Gastrocnemius medialis (tissue), 4 donors: ENCODE measurements around the gene TMA7. TPM values are rescaled to one million over a fixed set of nuclear protein-coding genes. Genes with fewer than 3 reads are reported as not detected.

ENCODE experiments used
- ATAC-seq, 2 donors: fragments of 150-250 bp; one replicate each; pipeline ENCODE4 v1.9.1; 2016
- DNase-seq, 2 donors: peaks; one replicate each; pipeline ENCODE4 v3.0.0-alpha.2; 2019
- H3K27ac ChIP-seq, 4 donors: fragments of 200-600 bp; sonication (generic); 1 replicate in 1 of 4; 2 replicates in 3 of 4; pipeline ENCODE4 v1.5.1; 2016 to 2018; ENCODE audit warnings: mild to moderate bottlenecking in 2 of 4, moderate library complexity in 1 of 4
- H3K27me3 ChIP-seq, 3 donors: fragments of 200-600 bp; sonication (generic) in 2 of 3; 1 replicate in 1 of 3; 2 replicates in 2 of 3; pipeline versions ENCODE4 v1.5.1 to v1.6.0; 2016 to 2019; ENCODE audit warnings: mild to moderate bottlenecking in 1 of 3, moderate library complexity in 1 of 3
- H3K36me3 ChIP-seq, 2 donors: fragments of 200-600 bp; sonication (generic) in 1 of 2; one replicate each; pipeline ENCODE4 v1.5.1; 2017 to 2018
- H3K4me1 ChIP-seq, 2 donors: fragments of 200-600 bp; sonication (generic) in 1 of 2; one replicate each; pipeline ENCODE4 v1.5.1; 2016 to 2017; ENCODE audit warnings: mild to moderate bottlenecking in 2 of 2
- H3K4me3 ChIP-seq, 4 donors: fragments of 200-600 bp; sonication (generic) in 3 of 4; 1 replicate in 1 of 4; 2 replicates in 3 of 4; pipeline ENCODE4 v1.5.1; 2016 to 2019; ENCODE audit warnings: mild to moderate bottlenecking in 2 of 4
- H3K9me3 ChIP-seq, 3 donors: fragments of 200-600 bp; sonication (generic) in 2 of 3; 1 replicate in 1 of 3; 2 replicates in 2 of 3; pipeline ENCODE4 v1.5.1; 2016 to 2019
- POLR2A ChIP-seq, 2 donors: fragments of 450-650 bp; IDR thresholded peaks; one replicate each; pipeline ENCODE4 v1.6.1; 2017; ENCODE audit warnings: antibody characterized with exemption in 2 of 2, mild to moderate bottlenecking in 2 of 2, moderate library complexity in 2 of 2
- in situ Hi-C, 4 donors: fragments of 200-750 bp; cut with MboI; loops; one replicate each; pipeline versions ENCODE4 v1.15.0 to v1.8.0; 2017; ENCODE audit warnings: low sequenced_read_pairs in 4 of 4
- intact Hi-C: fragments of 100-400 bp; cut with DNase I; formaldehyde crosslinking; loops from one replicate; pipeline ENCODE4 v1.15.1; 2023; ENCODE audit warnings: low total_unique reads
- total RNA-seq, 4 donors: library from RNA; depleted of rRNA; stranded (reverse); fragments of >200 nt; gene quantifications; one replicate each; pipeline versions ENCODE4 v1.1.0 to v1.2.3, GENCODE V29; 2016
- TF ChIP-seq, protein P1 (sequence below), 5 experiments: fragments of 450-650 bp in 3 of 5; fragments of 200-600 bp in 2 of 5; sonication (generic) in 2 of 5; IDR thresholded peaks in 4 of 5; conservative IDR thresholded peaks in 1 of 5; 1 replicate in 4 of 5; 2 replicates in 1 of 5; pipeline ENCODE4 v1.5.1; 2016 to 2019; ENCODE audit warnings: antibody characterized with exemption in 5 of 5, mild to moderate bottlenecking in 3 of 5, moderate library complexity in 3 of 5

The TMA7 gene
- total RNA-seq, 4 donors from 2014 or later = 202 to 353 (median 294) TPM

DNA sequence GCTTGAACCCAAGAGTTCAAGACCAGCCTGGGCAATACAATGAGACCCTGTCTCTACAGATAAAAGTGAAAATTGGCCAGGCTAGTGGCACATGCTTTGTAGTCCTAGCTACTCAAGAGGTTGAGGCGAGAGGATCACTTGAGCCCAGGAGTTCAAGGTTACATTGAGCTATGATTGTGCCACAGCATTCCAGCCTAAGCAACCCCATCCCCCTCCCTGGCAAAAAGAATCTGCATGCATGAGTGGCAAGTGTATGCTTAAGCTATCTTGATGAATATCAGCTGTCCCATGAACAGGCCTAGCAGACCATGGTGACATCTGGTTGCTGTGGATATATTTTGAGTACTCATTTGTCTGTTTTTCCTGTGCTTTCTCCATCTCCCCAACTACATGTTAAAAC, 11.2 kb downstream of the TMA7 start:
- peaks cover 0 to 46% of the 10 kb centered on the region in 2 donors for H3K36me3 ChIP-seq
- ATAC-seq = no peak
- intact Hi-C loops (no loop called here), in situ Hi-C loops (no loop called here)
- no peaks in the 10 kb centered on the region for H3K9me3 ChIP-seq
- no peaks in the 10 kb centered on the region for H3K27me3 ChIP-seq
- TF ChIP-seq, protein P1, sequence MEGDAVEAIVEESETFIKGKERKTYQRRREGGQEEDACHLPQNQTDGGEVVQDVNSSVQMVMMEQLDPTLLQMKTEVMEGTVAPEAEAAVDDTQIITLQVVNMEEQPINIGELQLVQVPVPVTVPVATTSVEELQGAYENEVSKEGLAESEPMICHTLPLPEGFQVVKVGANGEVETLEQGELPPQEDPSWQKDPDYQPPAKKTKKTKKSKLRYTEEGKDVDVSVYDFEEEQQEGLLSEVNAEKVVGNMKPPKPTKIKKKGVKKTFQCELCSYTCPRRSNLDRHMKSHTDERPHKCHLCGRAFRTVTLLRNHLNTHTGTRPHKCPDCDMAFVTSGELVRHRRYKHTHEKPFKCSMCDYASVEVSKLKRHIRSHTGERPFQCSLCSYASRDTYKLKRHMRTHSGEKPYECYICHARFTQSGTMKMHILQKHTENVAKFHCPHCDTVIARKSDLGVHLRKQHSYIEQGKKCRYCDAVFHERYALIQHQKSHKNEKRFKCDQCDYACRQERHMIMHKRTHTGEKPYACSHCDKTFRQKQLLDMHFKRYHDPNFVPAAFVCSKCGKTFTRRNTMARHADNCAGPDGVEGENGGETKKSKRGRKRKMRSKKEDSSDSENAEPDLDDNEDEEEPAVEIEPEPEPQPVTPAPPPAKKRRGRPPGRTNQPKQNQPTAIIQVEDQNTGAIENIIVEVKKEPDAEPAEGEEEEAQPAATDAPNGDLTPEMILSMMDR (IDR thresholded peaks at IDR 0.05 in 4 of 5, conservative IDR thresholded peaks at IDR 0.05 in 1 of 5) = no peak
- no peak for TF ChIP-seq POLR2A (IDR thresholded peaks at IDR 0.05)
- no peak overlapping the region for H3K27ac ChIP-seq
- H3K4me1 ChIP-seq = peaks cover 13 to 14% of the 10 kb centered on the region in 2 donors
- DNase-seq = no peak
- no peak overlapping the region for H3K4me3 ChIP-seq

DNA sequence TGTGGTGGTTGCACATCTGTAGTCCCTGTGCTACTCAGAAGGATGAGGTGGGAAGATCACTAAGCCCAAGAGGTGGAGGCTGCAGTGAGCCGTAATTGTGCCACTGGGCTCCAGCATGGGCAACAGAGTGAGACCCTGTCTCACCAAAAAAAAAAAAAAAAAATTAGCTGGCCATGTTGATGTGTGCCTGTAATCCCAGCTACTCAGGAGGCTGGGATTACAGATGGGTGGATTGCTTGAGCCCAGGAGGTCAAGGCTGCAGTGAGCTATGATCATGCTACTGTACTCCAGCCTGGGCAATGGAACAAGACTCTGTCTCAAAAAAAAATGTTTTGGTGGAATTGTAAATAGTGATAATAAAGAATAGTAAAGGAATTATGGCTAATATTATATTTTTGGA, 16.4 kb downstream of the TMA7 start:
- ATAC-seq (no peak), DNase-seq (no peak)
- peaks cover 0 to 93% of the 10 kb centered on the region in 2 donors for H3K36me3 ChIP-seq
- no peaks in the 10 kb centered on the region for H3K4me1 ChIP-seq
- TF ChIP-seq POLR2A (IDR thresholded peaks at IDR 0.05) = no peak
- TF ChIP-seq, protein P1 (IDR thresholded peaks at IDR 0.05 in 4 of 5, conservative IDR thresholded peaks at IDR 0.05 in 1 of 5) = no peak
- H3K4me3 ChIP-seq = no peak overlapping the region
- H3K9me3 ChIP-seq = no peaks in the 10 kb centered on the region
- intact Hi-C loops = no loop called here
- H3K27ac ChIP-seq = no peak overlapping the region
- in situ Hi-C loops = loop anchor here in 1 of 4 donors (5.0 kb wide), 1 partner anchor 91 kb away; no protein-coding TSS in a partner anchor
- no peaks in the 10 kb centered on the region for H3K27me3 ChIP-seq

DNA sequence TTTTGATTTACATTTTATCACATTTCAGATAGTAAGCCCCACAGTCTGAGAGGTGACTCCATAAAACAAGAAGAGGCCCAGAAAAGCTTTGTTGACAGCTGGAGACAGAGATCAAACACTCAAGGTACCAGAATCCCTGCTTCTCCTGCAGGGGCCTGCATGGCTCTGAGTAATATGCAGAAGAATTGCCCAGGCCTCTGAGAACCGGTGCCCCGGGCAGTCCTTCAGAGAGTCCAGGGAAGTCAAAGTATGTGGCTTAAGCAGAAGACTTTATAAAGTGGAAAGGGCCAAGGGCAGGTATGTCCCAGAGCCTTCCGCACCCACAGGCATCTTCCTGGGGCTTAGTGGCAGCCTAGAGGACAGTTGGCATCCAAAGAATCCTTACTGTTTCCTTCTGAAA, 19.3 kb downstream of the TMA7 start:
- ATAC-seq (no peak), DNase-seq (no peak)
- intact Hi-C loops (no loop called here), in situ Hi-C loops (loop anchor here in 1 of 4 donors (5.0 kb wide), 1 partner anchor 88 kb away; no protein-coding TSS in a partner anchor)
- H3K4me3 ChIP-seq = no peak overlapping the region
- H3K27ac ChIP-seq = no peak overlapping the region
- TF ChIP-seq, protein P1 (IDR thresholded peaks at IDR 0.05 in 4 of 5, conservative IDR thresholded peaks at IDR 0.05 in 1 of 5) = no peak
- TF ChIP-seq POLR2A (IDR thresholded peaks at IDR 0.05) = no peak
- H3K4me1 ChIP-seq = no peaks in the 10 kb centered on the region
- no peaks in the 10 kb centered on the region for H3K9me3 ChIP-seq
- H3K36me3 ChIP-seq = peaks cover 0 to 70% of the 10 kb centered on the region in 2 donors
- no peaks in the 10 kb centered on the region for H3K27me3 ChIP-seq

GRCh38 chr3:48459773-48460516, 19.9 kb downstream of the TMA7 start:
- TF ChIP-seq POLR2A (IDR thresholded peaks at IDR 0.05) = no peak
- TF ChIP-seq, protein P1 (IDR thresholded peaks at IDR 0.05 in 4 of 5, conservative IDR thresholded peaks at IDR 0.05 in 1 of 5) = no peak
- Histone ChIP-seq H3K27ac (no peak overlapping the region), H3K4me1 (peaks cover 1% of the 10 kb centered on the region in 2 donors), H3K27me3 (no peaks in the 10 kb centered on the region), H3K9me3 (no peaks in the 10 kb centered on the region), H3K36me3 (peaks cover 0 to 65% of the 10 kb centered on the region in 2 donors), H3K4me3 (no peak overlapping the region)
- DNase-seq (no peak), ATAC-seq (no peak)
- intact Hi-C loops (no loop called here), in situ Hi-C loops (loop anchor here in 3 of 4 donors (5.0 to 10.0 kb wide), 2 partner anchors 85 to 87 kb away; no protein-coding TSS in a partner anchor)
